IPS-15b (cell line): ENCODE measurements around the gene BCAR1.
"Not testable (repeated sequence)": the region's sequence is repeated elsewhere in the genome, so short reads cannot be mapped to it uniquely, and the experiment has no call there.

Source experiments
- H3K27me3 ChIP-seq: one replicate; pipeline ENCODE4 v1.6.1; 2013; ENCODE audit warnings: low read length; ENCODE audit not compliant: control insufficient read depth, insufficient read depth
- H3K36me3 ChIP-seq: one replicate; pipeline ENCODE4 v1.6.1; 2013; ENCODE audit warnings: low read length; ENCODE audit not compliant: control insufficient read depth, insufficient read depth
- H3K4me1 ChIP-seq: one replicate; pipeline ENCODE4 v1.6.1; 2013; ENCODE audit warnings: mild to moderate bottlenecking, low read length; ENCODE audit not compliant: control insufficient read depth, insufficient read depth
- H3K4me3 ChIP-seq: one replicate; pipeline ENCODE4 v1.5.1; 2013; ENCODE audit warnings: low read depth, low read length
- H3K9ac ChIP-seq: one replicate; pipeline ENCODE4 v1.6.1; 2013; ENCODE audit warnings: low read depth, mild to moderate bottlenecking, low read length
- H3K9me3 ChIP-seq: one replicate; pipeline ENCODE4 v1.6.1; 2013; ENCODE audit warnings: mild to moderate bottlenecking, low read length; ENCODE audit not compliant: control insufficient read depth, insufficient read depth

Gene BCAR1

GRCh38 chr16:75208242-75208825, 43.1 kb downstream of the BCAR1 start:
- H3K9ac ChIP-seq: no peak overlapping the region
- no peaks in the 10 kb centered on the region for H3K9me3 ChIP-seq
- H3K4me1 ChIP-seq: no peaks in the 10 kb centered on the region
- no peaks in the 10 kb centered on the region for H3K36me3 ChIP-seq
- no peaks in the 10 kb centered on the region for H3K27me3 ChIP-seq
- no peak overlapping the region for H3K4me3 ChIP-seq

GRCh38 chr16:75207831-75208230, 43.6 kb downstream of the BCAR1 start:
- no peak overlapping the region for H3K9ac ChIP-seq
- no peaks in the 10 kb centered on the region for H3K9me3 ChIP-seq
- H3K4me1 ChIP-seq: no peaks in the 10 kb centered on the region
- no peaks in the 10 kb centered on the region for H3K36me3 ChIP-seq
- H3K4me3 ChIP-seq: no peak overlapping the region
- no peaks in the 10 kb centered on the region for H3K27me3 ChIP-seq

- Histone ChIP-seq H3K27me3 (no peaks in the 10 kb centered on the region), H3K9me3 (no peaks in the 10 kb centered on the region), H3K9ac (no peak within 1 kb of the TSS), H3K36me3 (no peaks in the 10 kb centered on the region), H3K4me3 (no peak within 1 kb of the TSS), H3K4me1 (no peaks in the 10 kb centered on the region)
Measured at GRCh38 chr16:75206749-75207451, 44.5 kb downstream of the BCAR1 start, which contains the start of gene CTRB2. Gene CTRB2, minus strand, starts transcription at chr16:75207161. Its CDS starts 20 bp downstream, at chr16:75207141.

DNA sequence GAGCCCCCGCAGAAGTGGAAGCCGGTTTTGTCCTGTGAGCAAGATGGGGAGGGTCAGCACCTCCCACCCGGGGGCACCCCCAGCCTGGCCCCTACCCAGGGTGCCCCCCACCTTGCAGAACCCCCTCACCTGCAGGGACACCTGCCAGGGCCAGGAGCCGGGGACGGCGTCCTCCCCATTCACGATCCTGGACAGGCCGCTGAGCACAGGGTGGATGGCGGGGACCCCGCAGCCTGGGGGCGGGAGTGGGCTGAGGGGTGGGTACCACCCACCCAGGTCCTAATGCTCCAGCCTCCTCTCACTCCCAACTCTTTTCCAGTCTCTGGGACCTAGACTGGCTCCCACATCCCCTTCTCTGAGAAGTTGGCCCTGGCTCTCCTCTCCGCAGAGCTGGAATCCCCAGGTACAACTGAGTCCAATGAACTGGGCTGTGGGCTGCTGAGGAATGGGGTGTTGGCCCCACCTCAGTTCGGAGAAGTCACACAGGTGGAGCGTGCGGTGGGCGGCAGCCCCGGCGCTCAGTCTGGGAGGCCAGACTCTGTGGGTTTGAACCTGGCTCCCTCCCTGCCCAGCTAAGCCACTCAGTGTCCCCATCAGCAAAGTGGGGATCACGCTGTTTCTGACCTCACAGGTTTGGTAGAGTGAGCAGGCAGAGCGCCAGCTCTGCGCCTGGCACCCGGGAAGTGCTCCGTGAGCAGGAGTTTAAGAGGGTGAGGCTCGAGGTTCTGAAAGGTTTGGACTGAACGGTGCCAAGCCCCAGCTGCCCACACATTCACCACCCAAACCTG, 45.3 kb downstream of the BCAR1 start:
- H3K36me3 ChIP-seq, H3K9me3 ChIP-seq, H3K4me1 ChIP-seq, H3K4me3 ChIP-seq, H3K9ac ChIP-seq, H3K27me3 ChIP-seq: not testable (repeated sequence)

DNA sequence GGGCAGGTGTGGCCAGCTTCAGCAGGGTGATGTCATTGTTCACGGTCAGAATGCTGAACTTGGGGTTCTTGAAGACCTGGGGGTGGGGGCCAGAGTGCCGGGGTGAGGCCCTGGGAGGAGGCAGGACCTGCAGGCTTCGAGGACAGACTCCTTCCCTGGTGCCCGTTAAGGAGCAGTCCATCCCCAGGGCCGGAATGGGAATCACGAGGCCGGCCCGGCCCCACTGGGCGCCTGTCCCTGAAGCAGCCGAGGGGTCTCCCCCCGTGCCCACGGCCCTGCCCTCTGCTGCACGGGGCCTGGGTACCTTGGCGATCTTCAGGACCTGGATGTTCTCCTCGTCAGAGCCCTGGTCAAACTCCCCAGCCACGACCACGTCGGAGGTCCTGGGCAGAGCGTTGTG, 46.0 kb downstream of the BCAR1 start:
- H3K9ac ChIP-seq, H3K9me3 ChIP-seq, H3K27me3 ChIP-seq, H3K4me3 ChIP-seq, H3K36me3 ChIP-seq, H3K4me1 ChIP-seq: not testable (repeated sequence)

- not testable (repeated sequence) for H3K4me1 ChIP-seq, H3K36me3 ChIP-seq, H3K27me3 ChIP-seq, H3K4me3 ChIP-seq, H3K9ac ChIP-seq, H3K9me3 ChIP-seq
Measured at GRCh38 chr16:75204905-75205304, 46.5 kb downstream of the BCAR1 start.

- Histone ChIP-seq H3K9me3 (no peaks in the 10 kb centered on the region), H3K27me3 (no peaks in the 10 kb centered on the region), H3K4me3 (no peak overlapping the region), H3K36me3 (no peaks in the 10 kb centered on the region), H3K4me1 (no peaks in the 10 kb centered on the region), H3K9ac (no peak overlapping the region)
Measured at GRCh38 chr16:75204410-75204758, 47.0 kb downstream of the BCAR1 start.

GRCh38 chr16:75203667-75204409, 47.6 kb downstream of the BCAR1 start:
- Histone ChIP-seq H3K4me3 (no peak overlapping the region), H3K9me3 (no peaks in the 10 kb centered on the region), H3K36me3 (no peaks in the 10 kb centered on the region), H3K4me1 (no peaks in the 10 kb centered on the region), H3K27me3 (no peaks in the 10 kb centered on the region), H3K9ac (no peak overlapping the region)

DNA sequence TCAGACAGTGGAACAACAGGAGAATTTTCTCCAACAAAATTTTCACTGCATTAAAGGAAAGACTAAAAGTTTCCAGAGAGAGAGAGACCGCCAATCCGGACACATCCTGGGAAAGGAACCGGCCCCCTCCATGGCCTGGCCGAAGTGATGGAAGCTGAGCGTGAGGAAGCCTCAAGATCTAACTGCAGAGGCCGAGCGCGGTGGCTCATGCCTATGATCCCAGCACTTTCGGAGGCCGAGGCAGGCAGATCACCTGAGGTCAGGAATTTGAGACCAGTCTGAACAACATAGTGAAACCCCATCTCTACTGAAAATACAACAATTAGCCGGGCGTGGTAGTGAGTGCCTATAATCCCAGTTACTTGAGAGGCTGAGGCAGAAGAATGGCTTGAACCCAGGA, 48.3 kb downstream of the BCAR1 start:
- no peaks in the 10 kb centered on the region for H3K36me3 ChIP-seq
- H3K4me3 ChIP-seq: no peak overlapping the region
- peaks cover 2% of the 10 kb centered on the region for H3K4me1 ChIP-seq
- no peak overlapping the region for H3K9ac ChIP-seq
- no peaks in the 10 kb centered on the region for H3K27me3 ChIP-seq
- H3K9me3 ChIP-seq: no peaks in the 10 kb centered on the region

- no peaks in the 10 kb centered on the region for H3K36me3 ChIP-seq
- no peaks in the 10 kb centered on the region for H3K27me3 ChIP-seq
- no peak overlapping the region for H3K9ac ChIP-seq
- peaks cover 2% of the 10 kb centered on the region for H3K4me1 ChIP-seq
- no peak overlapping the region for H3K4me3 ChIP-seq
- H3K9me3 ChIP-seq: no peaks in the 10 kb centered on the region
Measured at GRCh38 chr16:75202069-75202590, 49.3 kb downstream of the BCAR1 start.

DNA sequence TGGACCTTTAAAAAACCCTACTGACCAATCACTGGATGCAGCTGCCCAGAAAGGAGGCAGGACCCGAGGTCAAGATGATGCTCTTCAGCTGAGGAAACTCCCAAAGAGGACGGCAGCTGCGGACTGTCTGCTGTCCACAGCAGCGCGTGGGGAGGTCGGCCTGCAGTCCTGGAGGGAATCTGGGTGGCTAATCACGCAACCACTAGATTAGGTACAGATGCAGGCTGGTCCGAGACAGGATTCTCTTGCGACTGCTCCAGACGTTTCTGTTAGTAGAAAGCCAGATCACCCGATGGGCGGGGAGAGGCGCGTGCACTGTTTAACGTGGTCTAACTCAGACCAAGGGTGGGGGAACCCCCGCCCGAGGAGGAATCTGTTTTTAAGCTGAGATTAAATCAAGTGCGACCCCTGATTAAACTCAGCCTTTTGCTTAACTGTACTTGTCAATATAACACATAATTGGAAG, 53.3 kb downstream of the BCAR1 start:
- no peaks in the 10 kb centered on the region for H3K27me3 ChIP-seq
- H3K36me3 ChIP-seq: no peaks in the 10 kb centered on the region
- peaks cover 2% of the 10 kb centered on the region for H3K4me1 ChIP-seq
- H3K4me3 ChIP-seq: no peak overlapping the region
- no peaks in the 10 kb centered on the region for H3K9me3 ChIP-seq
- no peak overlapping the region for H3K9ac ChIP-seq
